T-helper 17 cell (primary cell): ENCODE measurements around the gene EIF5A. TPM values are rescaled to one million over a fixed set of nuclear protein-coding genes. Genes with fewer than 3 reads are reported as not detected.
"Not testable (repeated sequence)": the region's sequence is repeated elsewhere in the genome, so short reads cannot be mapped to it uniquely, and the experiment has no call there.

Experiments used
- ATAC-seq: fragments of 150-1000 bp; cut with Tn5 transposase; 2 replicates; pipeline ENCODE4 v1.10.0; 2021; ENCODE audit warnings: mild to moderate bottlenecking, moderate library complexity
- DNase-seq, 3 donors: peaks; one replicate each; pipeline versions ENCODE4 v3.0.0 to v3.0.0-alpha.2; 2020 to 2021
- H3K9me3 ChIP-seq: one replicate; pipeline ENCODE4 v1.7.0; 2013; ENCODE audit warnings: low read length, mild to moderate bottlenecking; ENCODE audit not compliant: control insufficient read depth, poor library complexity, severe bottlenecking
- H3K27ac Mint-ChIP-seq: one replicate; pipeline ENCODE4 v1.8.0; 2022; ENCODE audit warnings: mild to moderate bottlenecking, moderate library complexity, mixed read lengths
- H3K27me3 Mint-ChIP-seq: one replicate; pipeline ENCODE4 v1.8.0; 2022; ENCODE audit warnings: mixed read lengths
- H3K36me3 Mint-ChIP-seq: one replicate; pipeline ENCODE4 v1.8.0; 2022; ENCODE audit warnings: low read depth, mixed read lengths
- H3K4me1 Mint-ChIP-seq: one replicate; pipeline ENCODE4 v1.8.0; 2022; ENCODE audit warnings: mild to moderate bottlenecking, mixed read lengths
- H3K4me3 Mint-ChIP-seq: one replicate; pipeline ENCODE4 v1.8.0; 2022; ENCODE audit warnings: mild to moderate bottlenecking, moderate library complexity, mixed read lengths
- total RNA-seq, 4 donors: library from RNA in 2 of 4; stranded (reverse) in 2 of 4; gene quantifications; one replicate each; pipeline ENCODE4 v1.2.3 and lab custom pipeline; 2022 to 2026

Gene EIF5A
- total RNA-seq, 2 donors from 2014 or later, result 496 to 601 TPM

- Mint-ChIP-seq H3K4me3 (no peak overlapping the region), H3K27ac (no peak overlapping the region), H3K4me1 (peaks cover 22% of the 10 kb centered on the region), H3K36me3 (peaks cover 5% of the 10 kb centered on the region), H3K27me3 (no peaks in the 10 kb centered on the region)
- ATAC-seq (no peak), DNase-seq (no peak)
- no peaks in the 10 kb centered on the region for H3K9me3 ChIP-seq
Observed at GRCh38 chr17:7324438-7324779, 17.0 kb downstream of the EIF5A start.

DNA sequence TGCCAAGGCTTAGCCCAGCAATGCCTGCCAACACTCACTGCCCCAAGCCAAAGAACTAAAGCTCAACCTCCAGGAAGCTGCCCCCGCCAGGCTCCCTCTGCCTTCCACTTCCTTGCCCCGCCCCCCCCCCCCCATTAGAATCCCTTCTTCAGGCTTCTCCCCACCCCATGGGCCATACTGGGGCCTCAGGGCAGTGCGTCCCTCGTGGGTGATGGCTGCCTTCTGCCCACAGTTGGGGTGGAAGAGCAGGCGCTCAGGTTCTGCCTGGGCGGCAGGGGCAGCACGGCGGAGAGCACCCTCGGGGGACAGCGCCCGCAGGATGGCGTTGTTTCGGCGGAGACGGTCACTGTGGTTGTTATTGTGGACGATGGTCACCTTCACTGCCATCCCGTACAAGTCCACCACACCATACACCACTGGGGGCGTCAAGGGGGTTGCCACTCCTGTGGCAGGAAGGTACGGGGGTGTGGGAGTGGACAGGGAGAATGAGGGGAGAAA lies 17.7 kb downstream of the EIF5A start:
- Mint-ChIP-seq H3K4me3 (no peak overlapping the region), H3K27me3 (no peaks in the 10 kb centered on the region), H3K4me1 (peaks cover 28% of the 10 kb centered on the region), H3K36me3 (peaks cover 5% of the 10 kb centered on the region), H3K27ac (peak overlapping the region; percentile 79)
- H3K9me3 ChIP-seq, result no peaks in the 10 kb centered on the region
- ATAC-seq (no peak), DNase-seq (no peak)

- peaks cover 5% of the 10 kb centered on the region for H3K36me3 Mint-ChIP-seq
- DNase-seq, result no peak
- H3K4me3 Mint-ChIP-seq, result no peak overlapping the region
- no peaks in the 10 kb centered on the region for H3K27me3 Mint-ChIP-seq
- H3K4me1 Mint-ChIP-seq, result peaks cover 28% of the 10 kb centered on the region
- no peak overlapping the region for H3K27ac Mint-ChIP-seq
- H3K9me3 ChIP-seq, result no peaks in the 10 kb centered on the region
- no peak for ATAC-seq
Observed at GRCh38 chr17:7326186-7326585, 18.8 kb downstream of the EIF5A start.

- no peak overlapping the region for H3K4me3 Mint-ChIP-seq
Observed at GRCh38 chr17:7327056-7327455, 19.6 kb downstream of the EIF5A start.

DNA sequence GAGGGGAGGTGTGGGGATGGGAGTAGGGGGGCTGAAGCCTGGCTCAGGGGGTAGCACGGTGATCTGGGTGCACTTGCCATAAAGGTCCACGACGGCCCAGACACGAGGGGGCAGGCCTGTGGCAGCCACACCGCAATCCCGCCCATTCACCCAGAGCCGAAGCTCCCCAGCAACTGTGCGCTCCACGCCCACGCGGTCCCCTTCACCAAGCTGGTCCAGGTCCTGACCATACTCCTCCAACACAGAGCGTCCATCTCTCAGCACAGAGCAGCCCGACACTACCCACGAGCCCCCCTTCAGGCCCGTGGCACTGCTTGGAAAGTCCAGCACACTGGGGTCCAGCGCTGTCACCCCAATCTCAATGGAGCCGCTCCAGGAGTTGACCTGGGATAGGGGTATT lies 20.1 kb downstream of the EIF5A start:
- Mint-ChIP-seq H3K36me3 (peaks cover 2% of the 10 kb centered on the region), H3K4me3 (no peak overlapping the region), H3K4me1 (peaks cover 32% of the 10 kb centered on the region), H3K27me3 (no peaks in the 10 kb centered on the region), H3K27ac (peak overlapping the region; percentile 94)
- ATAC-seq, result no peak
- no peaks in the 10 kb centered on the region for H3K9me3 ChIP-seq
- no peak for DNase-seq

More at GRCh38 chr17:7327056-7327455, 19.6 kb downstream of the EIF5A start:
- H3K27ac Mint-ChIP-seq, result no peak overlapping the region
- H3K9me3 ChIP-seq, result no peaks in the 10 kb centered on the region
- H3K27me3 Mint-ChIP-seq, result no peaks in the 10 kb centered on the region
- peaks cover 2% of the 10 kb centered on the region for H3K36me3 Mint-ChIP-seq
- no peak for ATAC-seq
- H3K4me1 Mint-ChIP-seq, result peaks cover 28% of the 10 kb centered on the region
- no peak for DNase-seq

GRCh38 chr17:7328009-7328408 lies 20.6 kb downstream of the EIF5A start:
- H3K4me3 Mint-ChIP-seq, result peak overlapping the region; percentile 95

GRCh38 chr17:7328840-7329373 lies 21.5 kb downstream of the EIF5A start, which contains the start of gene NEURL4:
Gene NEURL4, minus strand, starts transcription at chr17:7329335. Its CDS starts 23 bp downstream, at chr17:7329312.
- Mint-ChIP-seq H3K27ac (peak within 1 kb of the TSS; percentile 94), H3K27me3 (no peaks in the 10 kb centered on the region), H3K4me1 (peaks cover 42% of the 10 kb centered on the region), H3K36me3 (peaks cover 2% of the 10 kb centered on the region), H3K4me3 (peak within 1 kb of the TSS; percentile 95)
- H3K9me3 ChIP-seq, result no peaks in the 10 kb centered on the region
- DNase-seq, result no peak
- peak; percentile 60 for ATAC-seq

More at GRCh38 chr17:7328009-7328408, 20.6 kb downstream of the EIF5A start:
- H3K27ac Mint-ChIP-seq, result peak overlapping the region; percentile 94
- DNase-seq (no peak), ATAC-seq (no peak)
- H3K27me3 Mint-ChIP-seq, result no peaks in the 10 kb centered on the region
- no peaks in the 10 kb centered on the region for H3K9me3 ChIP-seq
- H3K4me1 Mint-ChIP-seq, result peaks cover 36% of the 10 kb centered on the region
- peaks cover 2% of the 10 kb centered on the region for H3K36me3 Mint-ChIP-seq

DNA sequence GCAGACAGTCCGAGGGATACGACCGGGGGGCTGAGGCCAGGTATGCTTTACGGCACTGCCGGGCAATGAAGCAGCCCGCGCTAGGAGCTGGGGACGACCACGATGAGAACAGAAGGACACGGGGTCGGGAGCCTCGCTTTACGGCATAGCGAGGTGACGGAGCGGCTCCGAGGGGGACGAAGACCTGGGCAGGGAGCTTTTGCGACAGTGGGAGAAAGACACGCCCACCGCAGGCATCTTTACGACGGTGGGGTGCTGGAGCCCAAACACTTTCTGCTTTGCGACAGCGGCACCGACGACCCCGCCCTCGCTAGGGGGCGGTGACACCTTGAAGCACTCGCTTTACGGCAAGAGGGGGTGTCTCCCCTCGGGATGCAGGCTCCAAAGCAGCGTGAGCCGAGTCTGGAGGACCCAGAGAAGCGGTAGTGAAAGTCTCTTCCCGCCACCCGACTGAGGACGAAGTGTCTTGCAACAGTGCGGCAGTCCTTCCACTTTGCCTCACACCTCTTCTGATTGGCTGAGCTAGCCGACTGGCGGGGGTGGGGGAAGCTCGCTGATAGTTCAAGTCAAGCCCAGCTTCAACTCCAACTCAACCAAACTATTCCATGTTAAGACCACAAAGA lies 22.1 kb downstream of the EIF5A start:
- ATAC-seq, result peak; percentile 76
- peak; percentile 89 to 93 (median 89) for DNase-seq
- peak overlapping the region; percentile 95 for H3K4me3 Mint-ChIP-seq
- peaks cover 2% of the 10 kb centered on the region for H3K36me3 Mint-ChIP-seq
- H3K27ac Mint-ChIP-seq, result peak overlapping the region; percentile 94
- no peaks in the 10 kb centered on the region for H3K9me3 ChIP-seq
- no peaks in the 10 kb centered on the region for H3K27me3 Mint-ChIP-seq
- peaks cover 40% of the 10 kb centered on the region for H3K4me1 Mint-ChIP-seq

DNA sequence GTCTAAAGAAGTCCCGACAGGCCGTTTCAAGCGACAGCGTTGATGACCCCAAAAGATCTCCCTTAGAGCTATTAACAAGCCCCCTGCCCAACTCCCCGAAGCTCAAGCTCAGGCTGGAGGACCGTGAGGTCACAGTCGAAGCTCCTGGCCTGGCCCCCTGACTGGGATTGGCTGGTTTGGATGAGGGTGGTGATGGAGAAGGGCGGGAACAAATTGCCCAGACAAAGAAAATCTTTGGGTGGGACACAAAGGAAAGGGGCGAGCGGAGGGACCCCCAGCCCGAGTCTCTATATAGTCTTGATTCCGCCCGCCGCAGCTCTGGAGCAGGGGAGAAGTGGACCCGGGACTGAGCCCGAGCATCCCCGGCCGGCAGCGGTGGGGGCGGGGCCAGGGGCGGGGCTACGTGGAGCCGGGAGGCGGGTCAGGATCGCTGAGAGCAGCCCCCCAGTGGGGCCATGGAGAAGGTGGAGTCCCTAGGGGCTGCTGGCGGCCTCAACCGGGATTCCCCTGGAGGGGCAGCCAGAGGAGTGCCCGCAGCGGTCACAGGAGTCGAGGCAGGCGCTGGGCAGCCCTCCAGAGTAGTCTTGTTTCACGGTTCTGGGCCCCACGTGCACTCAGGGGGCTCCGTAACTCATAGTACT lies 22.7 kb downstream of the EIF5A start:
- peak; percentile 76 for ATAC-seq
- peaks cover 2% of the 10 kb centered on the region for H3K36me3 Mint-ChIP-seq
- peak overlapping the region; percentile 94 for H3K27ac Mint-ChIP-seq
- H3K9me3 ChIP-seq, result no peaks in the 10 kb centered on the region
- peak; percentile 54 to 78 (median 75) for DNase-seq
- H3K4me1 Mint-ChIP-seq, result peaks cover 38% of the 10 kb centered on the region
- no peaks in the 10 kb centered on the region for H3K27me3 Mint-ChIP-seq
- H3K4me3 Mint-ChIP-seq, result peak overlapping the region; percentile 95

DNA sequence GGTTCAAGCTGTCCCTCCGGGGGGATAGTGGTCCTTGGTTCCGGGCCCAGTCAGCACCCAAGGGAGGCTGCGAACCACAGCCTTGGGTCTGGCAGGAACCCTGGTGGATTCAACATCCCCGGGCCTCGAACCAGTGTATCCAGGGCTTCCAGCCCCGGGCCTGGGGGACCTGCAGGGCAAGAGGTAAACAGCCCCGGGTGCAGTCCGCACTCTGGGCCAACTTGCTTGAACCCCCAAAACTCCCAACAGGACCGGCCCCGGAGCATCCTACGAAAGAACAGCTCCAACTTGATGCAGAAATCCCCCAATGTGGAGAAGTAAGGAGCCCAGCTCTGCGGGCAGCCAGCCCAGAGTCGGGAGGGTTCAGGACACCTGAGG lies 23.2 kb downstream of the EIF5A start:
- DNase-seq, result no peak
- H3K4me1 Mint-ChIP-seq, result peaks cover 41% of the 10 kb centered on the region

GRCh38 chr17:7332111-7332510 lies 24.7 kb downstream of the EIF5A start:
- peaks cover 2% of the 10 kb centered on the region for H3K36me3 Mint-ChIP-seq
- H3K27me3 Mint-ChIP-seq, result no peaks in the 10 kb centered on the region
- H3K4me3 Mint-ChIP-seq, result peak overlapping the region; percentile 83
- no peaks in the 10 kb centered on the region for H3K9me3 ChIP-seq
- H3K27ac Mint-ChIP-seq, result peak overlapping the region; percentile 92
- no peak for DNase-seq
- ATAC-seq, result no peak
- peaks cover 49% of the 10 kb centered on the region for H3K4me1 Mint-ChIP-seq

More for the DNA sequence above, 23.2 kb downstream of the EIF5A start:
- no peaks in the 10 kb centered on the region for H3K36me3 Mint-ChIP-seq
- H3K27me3 Mint-ChIP-seq, result no peaks in the 10 kb centered on the region
- H3K4me3 Mint-ChIP-seq, result peak overlapping the region; percentile 95
- ATAC-seq, result no peak
- peak overlapping the region; percentile 94 for H3K27ac Mint-ChIP-seq
- no peaks in the 10 kb centered on the region for H3K9me3 ChIP-seq

DNA sequence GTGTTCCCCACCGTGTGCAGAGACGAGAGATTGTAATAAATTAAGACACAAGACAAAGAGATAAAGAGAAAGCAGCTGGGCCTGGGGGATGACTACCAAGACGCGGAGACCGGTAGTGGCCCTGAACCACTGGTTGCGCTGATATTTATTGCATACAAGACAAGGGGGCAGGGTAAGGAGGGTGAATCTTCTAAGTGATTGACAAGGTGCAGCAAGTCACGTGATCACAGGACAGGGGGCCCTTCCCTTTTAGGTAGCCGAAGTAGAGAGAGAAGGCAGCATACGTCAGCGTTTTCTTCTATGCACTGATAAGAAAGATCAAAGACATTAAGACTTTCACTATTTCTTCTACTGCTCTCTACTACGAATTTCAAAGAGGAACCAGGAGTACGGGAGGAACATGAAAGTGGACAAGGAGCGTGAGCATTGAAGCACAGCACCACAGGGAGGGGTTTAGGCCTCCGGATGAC lies 25.2 kb downstream of the EIF5A start:
- not testable (repeated sequence) for H3K27me3 Mint-ChIP-seq, H3K9me3 ChIP-seq, ATAC-seq, DNase-seq, H3K36me3 Mint-ChIP-seq
- Mint-ChIP-seq H3K27ac (peak overlapping the region; percentile 92), H3K4me3 (peak overlapping the region; percentile 83), H3K4me1 (peaks cover 51% of the 10 kb centered on the region)

- Mint-ChIP-seq H3K4me3 (no peak overlapping the region), H3K4me1 (peaks cover 41% of the 10 kb centered on the region), H3K36me3 (peaks cover 4% of the 10 kb centered on the region), H3K27ac (peak overlapping the region; percentile 92), H3K27me3 (no peaks in the 10 kb centered on the region)
- DNase-seq (no peak), ATAC-seq (no peak)
- no peaks in the 10 kb centered on the region for H3K9me3 ChIP-seq
Observed at GRCh38 chr17:7334938-7335538, 27.6 kb downstream of the EIF5A start.
